HepG2 (cell line): ENCODE data around the gene PRAMEF12. TPM values are rescaled to one million over a fixed set of nuclear protein-coding genes. Genes with fewer than 3 reads are reported as not detected.

Experiments
- ATAC-seq: fragments of 200-7000 bp; cut with Tn5 transposase; 3 replicates; pipeline ENCODE4 v1.9.1; 2020; ENCODE audit warnings: mild to moderate bottlenecking, moderate library complexity
- BruUV-seq: library from RNA; stranded (reverse); fragments of 400-500 nt; replicated peaks from 2 replicates; lab custom pipeline; 2021; lab: Mats Ljungman, UMichigan
- CTCF ChIA-PET: fragments of 300-600 bp; formaldehyde crosslinking; extraction: SDS; loops from one replicate; lab custom pipeline; 2021; ENCODE audit warnings: low total read pairs, inconsistent platforms, low intra/inter-chr PET ratio; lab: Yijun Ruan, JAX
- POLR2A ChIA-PET: fragments of 350-600 bp; sonication (Branson Sonifier 250); formaldehyde crosslinking; loops from one replicate; lab custom pipeline; 2020; ENCODE audit warnings: antibody characterized with exemption, inconsistent platforms; lab: Yijun Ruan, JAX
- DNase-seq: peaks from one replicate; pipeline ENCODE4 v3.0.0-alpha.2; 2015; ENCODE audit warnings: low spot score
- FAIRE-seq: peaks from 3 replicates; lab custom pipeline; 2011; peaks lifted over from hg19 to GRCh38; lab: Jason Lieb, UNC
- H2AFZ ChIP-seq: one replicate; pipeline ENCODE4 v1.6.1; 2011; ENCODE audit warnings: low read length, inconsistent platforms
- H3K27ac ChIP-seq: fragments of 300-600 bp; 3 replicates; pipeline ENCODE4 v1.8.0; 2011; ENCODE audit warnings: mixed run types, mild to moderate bottlenecking, mixed read lengths, low read length, inconsistent platforms; ENCODE audit not compliant: insufficient read depth; ENCODE audit errors: extremely low read length
- H3K27me3 ChIP-seq, 2 experiments: fragments of 200-600 bp in 1 of 2; 2 replicates in 1 of 2; 3 replicates in 1 of 2; pipeline versions ENCODE4 v1.6.0 to v1.8.0; 2011; ENCODE audit warnings: low read length in 2 of 2, mild to moderate bottlenecking in 2 of 2, moderate library complexity in 2 of 2, inconsistent platforms in 1 of 2; ENCODE audit not compliant: insufficient read depth in 2 of 2, control insufficient read depth in 1 of 2
- H3K36me3 ChIP-seq, 2 experiments: fragments of 200-600 bp in 1 of 2; replicated peaks in 1 of 2; 2 replicates in 1 of 2; 3 replicates in 1 of 2; pipeline versions ENCODE4 v1.5.1 to v1.8.0; 2011; ENCODE audit warnings: low read length in 2 of 2, inconsistent platforms in 1 of 2; ENCODE audit not compliant: insufficient read depth in 2 of 2, control insufficient read depth in 1 of 2
- H3K4me1 ChIP-seq: 2 replicates; pipeline ENCODE4 v1.5.1; 2012; ENCODE audit warnings: low read length, inconsistent platforms; ENCODE audit not compliant: insufficient read depth
- H3K4me2 ChIP-seq: 2 replicates; pipeline ENCODE4 v1.6.0; 2011; ENCODE audit warnings: low read depth, low read length, inconsistent platforms
- H3K4me3 ChIP-seq, 3 experiments: fragments of 200-600 bp in 1 of 3; sonication (generic), shearing (Covaris generic) in 1 of 3; replicated peaks in 1 of 3; 2 replicates each; pipeline ENCODE4 v1.5.1; 2011 to 2016; ENCODE audit warnings: low read length in 3 of 3, inconsistent platforms in 2 of 3, low read depth in 2 of 3, mild to moderate bottlenecking in 2 of 3, control low read depth in 1 of 3, mixed read lengths in 1 of 3; ENCODE audit not compliant: insufficient read depth in 1 of 3
- H3K79me2 ChIP-seq: one replicate; pipeline ENCODE4 v1.6.1; 2011; ENCODE audit warnings: low read length, inconsistent platforms; ENCODE audit not compliant: insufficient read depth
- H3K9ac ChIP-seq: 2 replicates; pipeline ENCODE4 v1.6.0; 2011; ENCODE audit warnings: mild to moderate bottlenecking, low read depth, low read length, inconsistent platforms; ENCODE audit not compliant: insufficient read depth
- H3K9me3 ChIP-seq: 2 replicates; pipeline ENCODE4 v1.5.1; 2012; ENCODE audit warnings: mild to moderate bottlenecking, low read length
- H4K20me1 ChIP-seq: 2 replicates; pipeline ENCODE4 v1.6.0; 2011; ENCODE audit warnings: inconsistent platforms, mild to moderate bottlenecking, low read length, moderate library complexity; ENCODE audit not compliant: insufficient read depth
- CEBPG ChIP-seq: IDR thresholded peaks from 2 replicates; pipeline ENCODE4 v1.6.1; 2016
- GATAD2A ChIP-seq: IDR thresholded peaks from 2 replicates; pipeline ENCODE4 v1.6.1; 2016
- HNRNPLL ChIP-seq: fragments of 200-400 bp; formaldehyde crosslinking; IDR thresholded peaks from 2 replicates; pipeline ENCODE4 v1.6.1; 2017; ENCODE audit warnings: mild to moderate bottlenecking, low read depth, low read length; ENCODE audit not compliant: poor library complexity, severe bottlenecking
- MIER2 ChIP-seq: IDR thresholded peaks from 2 replicates; pipeline ENCODE4 v1.6.1; 2016; ENCODE audit warnings: missing biosample characterization, missing genetic modification reagents
- MXD4 ChIP-seq: IDR thresholded peaks from 2 replicates; pipeline ENCODE4 v1.6.1; 2016; ENCODE audit warnings: mild to moderate bottlenecking, missing biosample characterization, missing genetic modification reagents
- RAD51 ChIP-seq: fragments of 450-650 bp; IDR thresholded peaks from 2 replicates; pipeline ENCODE4 v1.6.1; 2016; ENCODE audit warnings: borderline replicate concordance
- REXO4 ChIP-seq: sonication (generic); formaldehyde crosslinking; IDR thresholded peaks from 2 replicates; pipeline ENCODE4 v1.8.0; 2022; ENCODE audit warnings: missing genetic modification reagents, mild to moderate bottlenecking, borderline replicate concordance
- SKI ChIP-seq: fragments of 450-650 bp; IDR thresholded peaks from one replicate; pipeline ENCODE4 v1.6.1; 2018; ENCODE audit warnings: mild to moderate bottlenecking; ENCODE audit not compliant: partially characterized antibody
- SMAD1 ChIP-seq: sonication (generic); formaldehyde crosslinking; IDR thresholded peaks from 2 replicates; pipeline ENCODE4 v1.4.0; 2020; ENCODE audit warnings: missing genetic modification reagents, low read depth, mild to moderate bottlenecking, borderline replicate concordance
- ZNF232 ChIP-seq: sonication (generic); formaldehyde crosslinking; IDR thresholded peaks from 2 replicates; pipeline ENCODE4 v1.4.0; 2020; ENCODE audit warnings: missing genetic modification reagents, borderline replicate concordance
- ZNF460 ChIP-seq: sonication (generic); formaldehyde crosslinking; IDR thresholded peaks from 2 replicates; pipeline ENCODE4 v1.5.1; 2020; ENCODE audit warnings: missing genetic modification reagents, mild to moderate bottlenecking, borderline replicate concordance
- ZNF879 ChIP-seq: sonication (generic); formaldehyde crosslinking; IDR thresholded peaks from 2 replicates; pipeline ENCODE4 v1.8.1; 2023; ENCODE audit warnings: missing genetic modification reagents
- ZSCAN25 ChIP-seq: sonication (generic); formaldehyde crosslinking; IDR thresholded peaks from 2 replicates; pipeline ENCODE4 v1.8.0; 2022; ENCODE audit warnings: mild to moderate bottlenecking, missing genetic modification reagents
- WGBS: methylation state at CpG from one replicate; pipeline ENCODE4 v1.1.6; 2017; ENCODE audit warnings: low lambda C conversion rate; 5-methylcytosine and 5-hydroxymethylcytosine counted together
- in situ Hi-C: cut with HindIII; loops from 2 replicates; pipeline ENCODE4 v1.10.0; 2017; ENCODE audit warnings: low pct_unique_long_range_greater_than_20kb; ENCODE audit not compliant: extremely low pct_ligation_motif_present
- intact Hi-C: fragments of 100-400 bp; cut with micrococcal nuclease; formaldehyde crosslinking; loops from one replicate; pipeline ENCODE4 v1.10.0; 2022; ENCODE audit not compliant: unreplicated experiment
- polyA plus RNA-seq, 8 experiments: library from polyadenylated mRNA; depleted of rRNA in 3 of 8; stranded (reverse) in 7 of 8; unstranded in 1 of 8; fragments of >200 nt; fragmentation: Illumina TruSeq in 4 of 8; extraction: Trizol in 4 of 8; gene quantifications; 2 replicates each; pipeline versions ENCODE4 v1.2.1 to v1.2.3, GENCODE V29; 2011 to 2016; ENCODE audit warnings: low read depth in 4 of 8, missing spikeins in 1 of 8, mixed read lengths in 1 of 8; ENCODE audit not compliant: insufficient read depth in 1 of 8
- total RNA-seq, 5 experiments: library from RNA; depleted of rRNA; stranded (reverse); fragments of >200 nt; fragmentation: Illumina TruSeq; extraction: Trizol; gene quantifications; 2 replicates each; pipeline ENCODE4 v1.2.3, GENCODE V29; 2016; ENCODE audit warnings: low read depth in 1 of 5
- TF ChIP-seq, protein P1 (sequence below): sonication (generic); formaldehyde crosslinking; IDR thresholded peaks from 2 replicates; pipeline ENCODE4 v1.4.0; 2020; ENCODE audit warnings: missing genetic modification reagents, borderline replicate concordance
- TF ChIP-seq, protein P2 (sequence below): sonication (generic); formaldehyde crosslinking; IDR thresholded peaks from 2 replicates; pipeline ENCODE4 v1.4.0; 2020; ENCODE audit warnings: mild to moderate bottlenecking, missing genetic modification reagents
- TF ChIP-seq, protein P3 (sequence below): IDR thresholded peaks from 2 replicates; pipeline ENCODE4 v1.6.1; 2016
- TF ChIP-seq, protein P4 (sequence below): sonication (generic); formaldehyde crosslinking; IDR thresholded peaks from 2 replicates; pipeline ENCODE4 v1.5.1; 2020; ENCODE audit warnings: mild to moderate bottlenecking, missing genetic modification reagents, moderate library complexity

Gene PRAMEF12
- total and polyA plus RNA-seq, 2 of the 13 experiments (the other 11 are each of a cell fraction or from before 2014, with no cell fraction given), result not detected

DNA sequence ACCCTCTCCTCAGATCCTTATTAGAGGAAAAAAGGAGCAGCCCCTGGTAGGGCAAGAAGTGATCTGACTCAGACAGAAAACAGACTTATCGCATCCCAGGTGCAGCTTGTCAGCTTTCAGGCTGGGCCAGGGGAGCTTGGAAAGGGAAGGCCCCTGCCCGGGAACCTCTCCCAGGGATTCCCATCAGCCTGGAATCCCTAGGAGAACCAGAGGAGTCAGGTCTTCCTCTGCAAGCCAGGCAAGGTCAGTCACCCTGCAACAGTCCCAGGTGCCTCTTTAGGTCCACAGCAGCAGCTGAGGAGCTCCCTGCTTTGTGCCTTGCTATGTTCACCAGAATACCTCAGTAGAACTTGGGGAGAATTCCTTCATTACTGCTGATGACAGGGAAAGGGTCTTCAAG is 2.9 kb upstream of the PRAMEF12 start:
- ATAC-seq (no peak), FAIRE-seq (no peak), DNase-seq (no peak)
- H3K9me3 ChIP-seq, result no peaks in the 10 kb centered on the region
- WGBS, result 6% methylated on average over 2 of the region's 2 CpGs
- intact Hi-C loops, result no loop called here
- H3K79me2 ChIP-seq, result no peaks in the 10 kb centered on the region
- H3K36me3 ChIP-seq, result no peaks in the 10 kb centered on the region
- no TSS peak for BruUV-seq
- no peak overlapping the region for H3K27ac ChIP-seq
- H3K4me1 ChIP-seq, result no peaks in the 10 kb centered on the region
- H2AFZ ChIP-seq, result no peak overlapping the region
- no peak overlapping the region for H3K4me3 ChIP-seq
- in situ Hi-C loops, result loop anchor here (10.0 kb wide), 1 partner anchor 496 kb away; no protein-coding TSS in a partner anchor
- H3K27me3 ChIP-seq, result peaks cover 1 to 39% of the 10 kb centered on the region in 2 experiments; a peak in 4 of 5 replicates
- no peak overlapping the region for H3K9ac ChIP-seq
- H3K4me2 ChIP-seq, result no peak overlapping the region
- POLR2A ChIA-PET, result no interaction called here
- CTCF ChIA-PET, result no interaction called here
- H4K20me1 ChIP-seq, result no peaks in the 10 kb centered on the region
- TF ChIP-seq CEBPG (no peak), ZSCAN25 (CRISPR knock-in tag) (no peak), SKI (no peak), MXD4 (no peak), HNRNPLL (no peak), ZNF879 (CRISPR knock-in tag) (no peak), ZNF460 (CRISPR knock-in tag) (no peak), RAD51 (no peak), ZNF232 (CRISPR knock-in tag) (no peak), MIER2 (CRISPR knock-in tag) (no peak), GATAD2A (CRISPR knock-in tag) (no peak), SMAD1 (CRISPR knock-in tag) (no peak), REXO4 (no peak)
- TF ChIP-seq, protein P1, sequence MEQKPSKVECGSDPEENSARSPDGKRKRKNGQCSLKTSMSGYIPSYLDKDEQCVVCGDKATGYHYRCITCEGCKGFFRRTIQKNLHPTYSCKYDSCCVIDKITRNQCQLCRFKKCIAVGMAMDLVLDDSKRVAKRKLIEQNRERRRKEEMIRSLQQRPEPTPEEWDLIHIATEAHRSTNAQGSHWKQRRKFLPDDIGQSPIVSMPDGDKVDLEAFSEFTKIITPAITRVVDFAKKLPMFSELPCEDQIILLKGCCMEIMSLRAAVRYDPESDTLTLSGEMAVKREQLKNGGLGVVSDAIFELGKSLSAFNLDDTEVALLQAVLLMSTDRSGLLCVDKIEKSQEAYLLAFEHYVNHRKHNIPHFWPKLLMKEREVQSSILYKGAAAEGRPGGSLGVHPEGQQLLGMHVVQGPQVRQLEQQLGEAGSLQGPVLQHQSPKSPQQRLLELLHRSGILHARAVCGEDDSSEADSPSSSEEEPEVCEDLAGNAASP (CRISPR knock-in tag), result no peak
- TF ChIP-seq, protein P2, sequence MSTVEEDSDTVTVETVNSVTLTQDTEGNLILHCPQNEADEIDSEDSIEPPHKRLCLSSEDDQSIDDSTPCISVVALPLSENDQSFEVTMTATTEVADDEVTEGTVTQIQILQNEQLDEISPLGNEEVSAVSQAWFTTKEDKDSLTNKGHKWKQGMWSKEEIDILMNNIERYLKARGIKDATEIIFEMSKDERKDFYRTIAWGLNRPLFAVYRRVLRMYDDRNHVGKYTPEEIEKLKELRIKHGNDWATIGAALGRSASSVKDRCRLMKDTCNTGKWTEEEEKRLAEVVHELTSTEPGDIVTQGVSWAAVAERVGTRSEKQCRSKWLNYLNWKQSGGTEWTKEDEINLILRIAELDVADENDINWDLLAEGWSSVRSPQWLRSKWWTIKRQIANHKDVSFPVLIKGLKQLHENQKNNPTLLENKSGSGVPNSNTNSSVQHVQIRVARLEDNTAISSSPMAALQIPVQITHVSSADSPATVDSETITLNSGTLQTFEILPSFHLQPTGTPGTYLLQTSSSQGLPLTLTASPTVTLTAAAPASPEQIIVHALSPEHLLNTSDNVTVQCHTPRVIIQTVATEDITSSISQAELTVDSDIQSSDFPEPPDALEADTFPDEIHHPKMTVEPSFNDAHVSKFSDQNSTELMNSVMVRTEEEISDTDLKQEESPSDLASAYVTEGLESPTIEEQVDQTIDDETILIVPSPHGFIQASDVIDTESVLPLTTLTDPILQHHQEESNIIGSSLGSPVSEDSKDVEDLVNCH (CRISPR knock-in tag), result no peak
- TF ChIP-seq, protein P3, sequence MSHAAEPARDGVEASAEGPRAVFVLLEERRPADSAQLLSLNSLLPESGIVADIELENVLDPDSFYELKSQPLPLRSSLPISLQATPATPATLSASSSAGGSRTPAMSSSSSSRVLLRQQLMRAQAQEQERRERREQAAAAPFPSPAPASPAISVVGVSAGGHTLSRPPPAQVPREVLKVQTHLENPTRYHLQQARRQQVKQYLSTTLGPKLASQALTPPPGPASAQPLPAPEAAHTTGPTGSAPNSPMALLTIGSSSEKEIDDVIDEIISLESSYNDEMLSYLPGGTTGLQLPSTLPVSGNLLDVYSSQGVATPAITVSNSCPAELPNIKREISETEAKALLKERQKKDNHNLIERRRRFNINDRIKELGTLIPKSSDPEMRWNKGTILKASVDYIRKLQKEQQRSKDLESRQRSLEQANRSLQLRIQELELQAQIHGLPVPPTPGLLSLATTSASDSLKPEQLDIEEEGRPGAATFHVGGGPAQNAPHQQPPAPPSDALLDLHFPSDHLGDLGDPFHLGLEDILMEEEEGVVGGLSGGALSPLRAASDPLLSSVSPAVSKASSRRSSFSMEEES, result no peak
- TF ChIP-seq, protein P4, sequence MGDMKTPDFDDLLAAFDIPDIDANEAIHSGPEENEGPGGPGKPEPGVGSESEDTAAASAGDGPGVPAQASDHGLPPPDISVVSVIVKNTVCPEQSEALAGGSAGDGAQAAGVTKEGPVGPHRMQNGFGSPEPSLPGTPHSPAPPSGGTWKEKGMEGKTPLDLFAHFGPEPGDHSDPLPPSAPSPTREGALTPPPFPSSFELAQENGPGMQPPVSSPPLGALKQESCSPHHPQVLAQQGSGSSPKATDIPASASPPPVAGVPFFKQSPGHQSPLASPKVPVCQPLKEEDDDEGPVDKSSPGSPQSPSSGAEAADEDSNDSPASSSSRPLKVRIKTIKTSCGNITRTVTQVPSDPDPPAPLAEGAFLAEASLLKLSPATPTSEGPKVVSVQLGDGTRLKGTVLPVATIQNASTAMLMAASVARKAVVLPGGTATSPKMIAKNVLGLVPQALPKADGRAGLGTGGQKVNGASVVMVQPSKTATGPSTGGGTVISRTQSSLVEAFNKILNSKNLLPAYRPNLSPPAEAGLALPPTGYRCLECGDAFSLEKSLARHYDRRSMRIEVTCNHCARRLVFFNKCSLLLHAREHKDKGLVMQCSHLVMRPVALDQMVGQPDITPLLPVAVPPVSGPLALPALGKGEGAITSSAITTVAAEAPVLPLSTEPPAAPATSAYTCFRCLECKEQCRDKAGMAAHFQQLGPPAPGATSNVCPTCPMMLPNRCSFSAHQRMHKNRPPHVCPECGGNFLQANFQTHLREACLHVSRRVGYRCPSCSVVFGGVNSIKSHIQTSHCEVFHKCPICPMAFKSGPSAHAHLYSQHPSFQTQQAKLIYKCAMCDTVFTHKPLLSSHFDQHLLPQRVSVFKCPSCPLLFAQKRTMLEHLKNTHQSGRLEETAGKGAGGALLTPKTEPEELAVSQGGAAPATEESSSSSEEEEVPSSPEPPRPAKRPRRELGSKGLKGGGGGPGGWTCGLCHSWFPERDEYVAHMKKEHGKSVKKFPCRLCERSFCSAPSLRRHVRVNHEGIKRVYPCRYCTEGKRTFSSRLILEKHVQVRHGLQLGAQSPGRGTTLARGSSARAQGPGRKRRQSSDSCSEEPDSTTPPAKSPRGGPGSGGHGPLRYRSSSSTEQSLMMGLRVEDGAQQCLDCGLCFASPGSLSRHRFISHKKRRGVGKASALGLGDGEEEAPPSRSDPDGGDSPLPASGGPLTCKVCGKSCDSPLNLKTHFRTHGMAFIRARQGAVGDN (CRISPR knock-in tag), result no peak
